Pancreas (tissue), 10 donors: ENCODE results near the gene CCND3. TPM values are rescaled to one million over a fixed set of nuclear protein-coding genes. Genes with fewer than 3 reads are reported as not detected.

Experiments
- ATAC-seq, 4 donors: fragments of 200-7000 bp; cut with Tn5 transposase; one replicate each; pipeline versions ENCODE4 v1.8.0 to v1.9.1; 2020; ENCODE audit warnings: mild to moderate bottlenecking in 4 of 4, moderate library complexity in 4 of 4
- DNase-seq, 6 donors: peaks; one replicate each; pipeline ENCODE4 v3.0.0-alpha.2; 2020
- FAIRE-seq: peaks from 2 replicates; lab custom pipeline; 2012; peaks lifted over from hg19 to GRCh38; lab: Jason Lieb, UNC
- H3K27ac ChIP-seq, 4 donors: fragments of 200-600 bp; sonication (generic); 1 replicate in 3 of 4; 2 replicates in 1 of 4; pipeline versions ENCODE4 v1.5.0 to v1.8.0; 2020
- H3K27me3 ChIP-seq, 4 donors: fragments of 200-600 bp; one replicate each; pipeline ENCODE4 v1.8.0; 2021
- H3K36me3 ChIP-seq, 3 donors: fragments of 200-600 bp; sonication (generic) in 1 of 3; one replicate each; pipeline versions ENCODE4 v1.5.0 to v1.8.0; 2020 to 2021
- H3K4me1 ChIP-seq, 3 donors: fragments of 200-600 bp; one replicate each; pipeline ENCODE4 v1.8.0; 2021
- H3K4me3 ChIP-seq, 4 donors: fragments of 200-600 bp; sonication (generic) in 2 of 4; one replicate each; pipeline versions ENCODE4 v1.5.0 to v1.8.0; 2020 to 2021
- H3K9me3 ChIP-seq, 4 donors: fragments of 200-600 bp; one replicate each; pipeline ENCODE4 v1.8.0; 2021
- WGBS, 2 donors: extraction: QIAGEN DNeasy Blood & Tissue Kit; methylation state at CpG; one replicate each; pipeline ENCODE4 v1.1.7; 2013; 5-methylcytosine and 5-hydroxymethylcytosine counted together
- intact Hi-C, 3 donors: fragments of 100-400 bp; cut with DNase I; formaldehyde crosslinking; loops; one replicate each; pipeline versions ENCODE4 v1.11.1 to v1.14.2; 2022
- polyA plus RNA-seq, 2 donors: library from polyadenylated mRNA; stranded (reverse); fragments of 200-250 nt; gene quantifications; one replicate each; pipeline ENCODE4 v1.2.3, GENCODE V29; 2013
- total RNA-seq, 6 donors: library from RNA; stranded (reverse); fragmentation: NEBNext Ultra II Directional in 4 of 6; extraction: Animal tissue kit (Norgen Biotek cat#: 25700) in 4 of 6; gene quantifications; one replicate each; pipeline versions ENCODE4 v1.2.1 to v1.2.4, GENCODE V29; 2021 to 2023
- TF ChIP-seq, protein P1 (sequence below), 4 donors: fragments of 200-600 bp; sonication (generic) in 3 of 4; IDR thresholded peaks; one replicate each; pipeline versions ENCODE4 v1.5.0 to v1.8.0; 2021; ENCODE audit warnings: antibody characterized with exemption in 4 of 4
- donor health status: healthy with polysubstance abuse.
- donor health status: DM: no; HTN: no; CAD: no; lungs with moderate emphysema.
- donor health status: DM: no; HTN: no; CAD: no.
- donor health status: control.
- donor health status: control.
- donor health status: Bipolar disorder and iron deficiency.
- donor health status: DM: yes; HTN: yes; CAD: no.
- donor health status: DM: no; HTN: no; CAD: no.
- donor health status: DM: no; HTN: no; CAD: no.
- donor health status: DM: yes; HTN: yes; CAD: no.

CCND3 gene
- 10 to 100 TPM; 14.2 to 41.3 (median 20.8) TPM for total RNA-seq
- 10 to 100 TPM; 32.5 to 56.6 TPM for polyA plus RNA-seq

DNA sequence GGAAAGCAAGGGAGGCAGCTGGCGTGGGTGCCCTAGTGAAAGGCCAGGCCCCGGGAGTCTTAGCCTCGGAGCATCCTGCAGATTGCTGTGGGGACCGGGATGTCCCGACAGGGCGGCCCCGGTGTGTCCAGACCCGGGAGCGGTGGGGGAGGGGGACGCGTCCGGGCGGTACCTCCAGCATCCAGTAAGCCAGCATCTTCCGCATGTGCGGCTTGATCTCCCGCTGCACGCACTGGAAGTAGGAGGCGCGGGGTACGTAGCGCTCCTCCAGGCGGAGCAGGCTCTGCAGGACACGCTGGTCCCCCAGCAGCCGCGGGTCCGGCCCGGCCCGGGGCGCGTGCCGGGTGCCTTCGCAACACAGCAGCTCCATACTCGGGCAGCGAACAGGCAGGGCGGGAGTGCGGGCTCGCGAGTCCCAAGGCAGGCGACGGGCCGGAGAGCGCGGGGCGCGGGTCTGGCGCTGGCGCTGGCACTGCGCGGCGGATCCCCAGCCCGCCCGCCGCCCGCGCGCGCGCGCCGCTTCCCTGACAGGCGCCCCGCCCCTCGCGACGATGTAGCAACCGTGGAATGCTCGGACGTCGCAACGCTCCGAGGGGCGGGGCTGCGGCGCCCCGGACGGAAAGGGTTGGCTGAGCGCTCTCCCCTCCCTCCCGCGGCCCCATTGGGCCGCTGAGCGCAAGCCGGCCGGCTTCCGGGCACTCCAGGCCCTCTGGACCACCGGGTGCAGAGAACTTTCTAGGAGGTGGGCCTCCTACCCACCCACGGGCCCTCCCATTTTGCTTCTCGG lies at the start of gene CCND3:
Gene CCND3, minus strand, starts transcription at position 529 of the 787 bp plus-strand sequence. Its CDS starts 159 bp downstream, at position 370.
- H3K4me3 ChIP-seq: peak within 1 kb of the TSS; percentile 69 to 93 (median 80)
- peaks cover 0 to 11% (median 0%) of the 10 kb centered on the region in 3 donors for H3K4me1 ChIP-seq
- FAIRE-seq: no peak
- 0% methylated on average over 30 to 87 of the region's 87 CpGs for WGBS, 2 donors
- no peaks in the 10 kb centered on the region for H3K9me3 ChIP-seq
- no peaks in the 10 kb centered on the region for H3K27me3 ChIP-seq
- peak; percentile 95 to 97 (median 96) for ATAC-seq
- no peaks in the 10 kb centered on the region for H3K36me3 ChIP-seq
- DNase-seq: peak; percentile 88 to 96 (median 90)
- peak within 1 kb of the TSS; percentile 11 to 53 (median 25) for H3K27ac ChIP-seq
- TF ChIP-seq, protein P1, sequence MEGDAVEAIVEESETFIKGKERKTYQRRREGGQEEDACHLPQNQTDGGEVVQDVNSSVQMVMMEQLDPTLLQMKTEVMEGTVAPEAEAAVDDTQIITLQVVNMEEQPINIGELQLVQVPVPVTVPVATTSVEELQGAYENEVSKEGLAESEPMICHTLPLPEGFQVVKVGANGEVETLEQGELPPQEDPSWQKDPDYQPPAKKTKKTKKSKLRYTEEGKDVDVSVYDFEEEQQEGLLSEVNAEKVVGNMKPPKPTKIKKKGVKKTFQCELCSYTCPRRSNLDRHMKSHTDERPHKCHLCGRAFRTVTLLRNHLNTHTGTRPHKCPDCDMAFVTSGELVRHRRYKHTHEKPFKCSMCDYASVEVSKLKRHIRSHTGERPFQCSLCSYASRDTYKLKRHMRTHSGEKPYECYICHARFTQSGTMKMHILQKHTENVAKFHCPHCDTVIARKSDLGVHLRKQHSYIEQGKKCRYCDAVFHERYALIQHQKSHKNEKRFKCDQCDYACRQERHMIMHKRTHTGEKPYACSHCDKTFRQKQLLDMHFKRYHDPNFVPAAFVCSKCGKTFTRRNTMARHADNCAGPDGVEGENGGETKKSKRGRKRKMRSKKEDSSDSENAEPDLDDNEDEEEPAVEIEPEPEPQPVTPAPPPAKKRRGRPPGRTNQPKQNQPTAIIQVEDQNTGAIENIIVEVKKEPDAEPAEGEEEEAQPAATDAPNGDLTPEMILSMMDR (IDR thresholded peaks at IDR 0.05): no peak
- intact Hi-C loops: no loop called here

DNA sequence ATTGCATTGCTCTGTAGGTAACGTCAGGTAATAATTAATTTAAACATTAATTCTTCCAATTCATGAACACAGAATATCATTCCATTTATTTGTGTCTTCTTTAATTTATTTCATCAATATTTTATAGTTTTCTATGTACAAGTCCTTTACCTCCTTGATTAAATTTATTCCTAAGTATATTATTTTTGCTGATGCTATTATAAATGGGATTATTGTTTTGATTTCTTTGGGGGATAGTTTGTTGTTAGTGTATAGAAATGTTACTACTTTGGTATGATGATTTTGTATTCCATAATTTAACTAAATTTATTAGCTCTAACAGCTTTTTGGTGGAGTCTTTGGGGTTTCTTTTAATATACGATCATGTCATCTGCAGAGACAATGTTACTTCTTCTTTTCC lies 44.7 kb upstream of the CCND3 start:
- no peak overlapping the region for H3K4me3 ChIP-seq
- no peaks in the 10 kb centered on the region for H3K36me3 ChIP-seq
- FAIRE-seq: no peak
- ATAC-seq: no peak
- WGBS, 2 donors: 93 to 96% methylated on average over 2 of the region's 2 CpGs
- H3K9me3 ChIP-seq: no peaks in the 10 kb centered on the region
- intact Hi-C loops: no loop called here
- H3K4me1 ChIP-seq: no peaks in the 10 kb centered on the region
- no peak for DNase-seq
- no peaks in the 10 kb centered on the region for H3K27me3 ChIP-seq
- TF ChIP-seq, protein P1 (IDR thresholded peaks at IDR 0.05): no peak
- H3K27ac ChIP-seq: no peak overlapping the region

DNA sequence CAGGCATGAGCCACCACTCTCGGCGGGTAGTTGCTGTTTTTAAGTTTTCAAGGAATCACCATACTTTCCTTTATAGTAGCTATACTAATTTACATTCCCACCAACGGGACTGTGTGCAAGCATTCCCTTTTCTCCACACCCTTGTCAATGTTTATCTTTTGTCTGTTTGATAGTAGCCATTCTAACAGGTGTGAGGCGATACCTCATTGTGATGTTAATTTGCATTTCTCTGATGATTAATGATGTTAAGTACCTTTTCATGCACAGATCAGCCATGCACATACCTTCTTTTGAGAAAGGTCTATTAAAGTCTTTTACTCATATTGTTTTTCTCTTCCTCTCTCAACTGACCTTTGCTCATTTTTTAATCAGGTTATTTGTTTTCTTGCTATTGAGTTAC lies 43.0 kb upstream of the CCND3 start:
- no peak overlapping the region for H3K27ac ChIP-seq
- DNase-seq: no peak
- intact Hi-C loops: no loop called here
- TF ChIP-seq, protein P1 (IDR thresholded peaks at IDR 0.05): no peak
- H3K4me1 ChIP-seq: no peaks in the 10 kb centered on the region
- no peak overlapping the region for H3K4me3 ChIP-seq
- no peaks in the 10 kb centered on the region for H3K36me3 ChIP-seq
- no peaks in the 10 kb centered on the region for H3K27me3 ChIP-seq
- no peaks in the 10 kb centered on the region for H3K9me3 ChIP-seq
- no peak for ATAC-seq
- 38 to 43% methylated on average over 4 of the region's 4 CpGs for WGBS, 2 donors
- FAIRE-seq: no peak

DNA sequence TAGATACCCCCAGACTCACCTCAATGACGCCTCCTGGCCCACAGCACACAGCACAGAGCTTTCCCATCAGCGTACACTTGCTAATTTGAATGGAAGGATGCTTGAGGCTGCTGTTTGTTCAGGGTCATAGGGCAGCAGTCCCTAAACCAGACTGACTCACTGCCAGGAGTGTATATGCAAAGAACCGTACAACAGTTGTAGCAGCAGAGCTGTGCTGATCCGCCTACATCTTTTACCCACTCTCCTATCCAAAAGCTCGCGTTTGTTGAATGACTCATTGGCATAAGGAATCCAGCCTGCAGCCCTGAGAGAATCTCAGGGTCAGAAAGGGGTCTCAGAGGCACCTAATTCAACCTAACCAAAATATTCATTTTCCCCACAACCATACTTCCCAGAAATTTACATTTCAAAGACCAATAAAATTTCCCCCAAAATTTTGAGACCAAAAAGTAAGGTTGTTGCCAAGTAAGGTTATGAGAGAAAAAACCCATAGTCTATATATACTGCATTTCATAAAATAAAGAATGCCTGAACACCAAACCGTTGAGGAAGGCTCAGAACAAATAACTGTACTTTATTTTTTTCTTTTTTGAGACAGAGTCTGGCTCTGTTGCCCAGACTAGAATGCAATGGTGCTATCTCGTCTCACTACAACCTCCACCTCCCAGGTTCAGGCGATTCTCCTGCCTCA lies 35.3 kb upstream of the CCND3 start:
- Histone ChIP-seq H3K27me3 (no peaks in the 10 kb centered on the region), H3K4me3 (no peak overlapping the region), H3K4me1 (no peaks in the 10 kb centered on the region), H3K27ac (no peak overlapping the region), H3K36me3 (no peaks in the 10 kb centered on the region), H3K9me3 (no peaks in the 10 kb centered on the region)
- intact Hi-C loops: no loop called here
- FAIRE-seq (no peak), DNase-seq (no peak), ATAC-seq (no peak)
- 60 to 64% methylated on average over 9 of the region's 9 CpGs for WGBS, 2 donors
- TF ChIP-seq, protein P1 (IDR thresholded peaks at IDR 0.05): no peak
